Immature natural killer cell (primary cell): ENCODE results near the gene SEPTIN11. TPM values are rescaled to one million over a fixed set of nuclear protein-coding genes. Genes with fewer than 3 reads are reported as not detected.

ENCODE experiments used
- DNase-seq, 3 donors: peaks; one replicate each; pipeline ENCODE4 v3.0.0; 2022; ENCODE audit warnings: mixed read lengths in 1 of 3
- H3K27ac Mint-ChIP-seq, 6 donors: one replicate each; pipeline ENCODE4 v1.8.0; 2020; ENCODE audit warnings: mixed read lengths in 6 of 6, mild to moderate bottlenecking in 5 of 6, inconsistent platforms in 4 of 6, moderate library complexity in 3 of 6
- H3K27me3 Mint-ChIP-seq, 3 donors: one replicate each; pipeline ENCODE4 v1.8.0; 2020 to 2021; ENCODE audit warnings: low read depth in 3 of 3, mild to moderate bottlenecking in 3 of 3, mixed read lengths in 3 of 3, moderate library complexity in 3 of 3, inconsistent platforms in 1 of 3
- H3K36me3 Mint-ChIP-seq, 3 donors: one replicate each; pipeline ENCODE4 v1.8.0; 2020; ENCODE audit warnings: mixed read lengths in 3 of 3, inconsistent platforms in 2 of 3, mild to moderate bottlenecking in 2 of 3
- H3K4me1 Mint-ChIP-seq, 2 donors: one replicate each; pipeline ENCODE4 v1.8.0; 2020; ENCODE audit warnings: inconsistent platforms in 2 of 2, mild to moderate bottlenecking in 2 of 2, mixed read lengths in 2 of 2, moderate library complexity in 1 of 2
- H3K4me3 Mint-ChIP-seq, 5 donors: one replicate each; pipeline ENCODE4 v1.8.0; 2020; ENCODE audit warnings: mild to moderate bottlenecking in 5 of 5, mixed read lengths in 5 of 5, inconsistent platforms in 3 of 5, moderate library complexity in 3 of 5
- H3K9me3 Mint-ChIP-seq, 6 donors: one replicate each; pipeline ENCODE4 v1.8.0; 2020; ENCODE audit warnings: mild to moderate bottlenecking in 6 of 6, mixed read lengths in 6 of 6, inconsistent platforms in 4 of 6, moderate library complexity in 3 of 6
- polyA plus RNA-seq, 3 donors: library from polyadenylated mRNA; unstranded; fragments of 300-500 nt; fragmentation: Illumina TruSeq; gene quantifications; one replicate each; pipeline ENCODE4 v1.2.3, GENCODE V29; 2021

The SEPTIN11 gene
- polyA plus RNA-seq, 3 donors from 2014 or later: 40.4 to 59.6 (median 57.5) TPM

DNA sequence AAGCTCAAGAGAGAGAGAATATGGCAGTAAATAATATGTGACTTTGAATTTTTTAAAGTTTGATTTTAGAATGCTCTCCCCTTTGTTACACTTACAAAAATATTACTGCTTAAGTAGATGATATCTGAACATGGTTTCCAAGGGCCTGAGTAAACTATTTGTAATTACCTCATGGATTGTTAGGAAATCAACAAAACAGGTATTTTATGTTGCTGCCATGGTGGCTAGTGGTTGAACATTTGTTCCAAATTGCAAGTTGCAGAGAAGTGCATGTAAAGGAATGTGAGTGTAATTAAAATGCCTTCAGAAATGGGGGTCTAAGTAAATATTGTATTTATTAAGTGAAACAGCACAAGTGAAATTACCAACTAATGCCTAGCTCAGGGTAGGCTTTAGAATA is 27.6 kb downstream of the SEPTIN11 start:
- DNase-seq: no peak
- no peak overlapping the region for H3K4me3 Mint-ChIP-seq
- no peak overlapping the region for H3K27ac Mint-ChIP-seq
- peaks cover 0 to 3% (median 2%) of the 10 kb centered on the region in 3 donors for H3K27me3 Mint-ChIP-seq
- H3K4me1 Mint-ChIP-seq: peaks cover 29 to 44% of the 10 kb centered on the region in 2 donors
- H3K9me3 Mint-ChIP-seq: peaks cover 0 to 2% (median 0%) of the 10 kb centered on the region in 6 donors
- peaks cover 0 to 6% (median 0%) of the 10 kb centered on the region in 3 donors for H3K36me3 Mint-ChIP-seq

DNA sequence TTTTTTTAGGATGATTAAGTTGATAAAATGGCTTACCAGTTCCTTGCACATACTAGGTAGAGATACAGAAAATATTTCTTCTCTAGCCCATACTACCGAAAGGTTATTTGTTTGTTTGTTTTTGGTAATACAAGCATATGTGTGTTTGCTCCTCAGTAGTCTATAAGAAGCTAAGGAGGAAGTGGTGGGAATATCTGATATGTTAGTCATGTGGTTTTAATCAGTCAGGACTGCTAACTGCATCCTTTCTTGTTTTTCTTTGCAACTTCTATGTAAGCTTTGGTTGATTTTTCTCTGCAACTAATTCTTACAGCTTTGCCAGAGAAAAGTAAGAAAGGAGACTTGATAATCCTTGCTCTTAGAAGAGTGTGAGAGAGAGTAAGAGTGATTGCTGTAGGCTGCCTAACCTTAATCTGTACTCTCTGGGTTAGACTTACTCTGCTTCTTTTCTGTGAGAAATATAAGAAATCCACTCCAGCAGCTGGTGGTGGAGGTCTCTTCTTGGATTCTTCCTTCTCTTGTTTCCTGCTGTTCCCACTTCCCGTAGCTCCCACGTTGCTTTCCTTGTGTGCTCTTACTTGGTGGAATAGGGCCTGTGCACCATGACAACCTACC is 28.3 kb downstream of the SEPTIN11 start:
- peak overlapping the region in 2 of 6 donors; percentile 6 to 50 for H3K27ac Mint-ChIP-seq
- peaks cover 37 to 52% of the 10 kb centered on the region in 2 donors for H3K4me1 Mint-ChIP-seq
- H3K36me3 Mint-ChIP-seq: peaks cover 0 to 6% (median 4%) of the 10 kb centered on the region in 3 donors
- DNase-seq: no peak
- H3K9me3 Mint-ChIP-seq: peaks cover 0 to 2% (median 0%) of the 10 kb centered on the region in 6 donors
- H3K27me3 Mint-ChIP-seq: peaks cover 0 to 3% (median 2%) of the 10 kb centered on the region in 3 donors
- H3K4me3 Mint-ChIP-seq: peak overlapping the region in 2 of 5 donors; percentile 10 to 23

DNA sequence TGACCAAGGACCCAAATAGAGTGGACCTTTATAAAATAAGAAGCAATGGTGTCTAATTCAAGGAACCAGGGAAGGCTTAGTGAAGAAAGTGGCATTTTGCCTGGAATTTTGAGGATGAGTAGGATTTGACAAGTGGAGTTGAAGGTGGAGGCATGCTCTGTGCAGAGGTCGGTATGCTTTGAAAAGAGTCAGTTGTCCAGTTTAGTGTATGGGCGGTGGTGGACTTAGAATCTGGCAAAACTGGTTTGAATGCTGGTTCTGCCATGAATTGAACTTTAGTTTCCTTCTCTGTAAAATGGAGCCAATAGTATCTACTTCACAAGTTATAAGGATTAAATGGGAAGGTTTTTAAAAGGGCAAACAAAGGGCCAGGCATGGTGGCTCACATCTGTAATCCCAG is 29.7 kb downstream of the SEPTIN11 start:
- Mint-ChIP-seq H3K36me3 (peaks cover 0 to 4% (median 4%) of the 10 kb centered on the region in 3 donors), H3K27ac (peak overlapping the region in 1 of 6 donors; percentile 28), H3K4me3 (no peak overlapping the region)

DNA sequence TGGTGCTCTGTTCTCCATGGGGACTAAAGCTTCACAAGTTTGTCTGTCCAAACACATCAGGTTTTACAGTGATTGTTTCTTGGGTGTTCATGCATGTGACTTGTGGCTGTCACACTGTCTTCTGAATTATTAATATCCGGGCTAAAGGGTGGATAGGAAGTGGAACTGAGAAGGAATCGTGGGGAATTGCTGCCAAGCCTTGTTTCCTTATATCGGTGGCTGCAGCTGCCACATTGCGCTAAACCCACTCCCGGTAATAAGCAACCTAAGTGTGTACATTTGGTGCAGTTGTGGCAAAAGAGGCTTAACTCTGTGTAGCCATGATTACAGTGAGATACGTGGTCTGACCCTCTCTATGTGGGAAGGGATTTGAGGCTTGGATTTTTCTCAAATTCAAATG is 30.7 kb downstream of the SEPTIN11 start:
- H3K4me3 Mint-ChIP-seq: no peak overlapping the region

More for the DNA sequence above, 29.7 kb downstream of the SEPTIN11 start:
- no peak for DNase-seq
- H3K27me3 Mint-ChIP-seq: peaks cover 0 to 4% (median 2%) of the 10 kb centered on the region in 3 donors
- H3K9me3 Mint-ChIP-seq: peaks cover 0 to 2% (median 0%) of the 10 kb centered on the region in 6 donors
- H3K4me1 Mint-ChIP-seq: peaks cover 51 to 66% of the 10 kb centered on the region in 2 donors

DNA sequence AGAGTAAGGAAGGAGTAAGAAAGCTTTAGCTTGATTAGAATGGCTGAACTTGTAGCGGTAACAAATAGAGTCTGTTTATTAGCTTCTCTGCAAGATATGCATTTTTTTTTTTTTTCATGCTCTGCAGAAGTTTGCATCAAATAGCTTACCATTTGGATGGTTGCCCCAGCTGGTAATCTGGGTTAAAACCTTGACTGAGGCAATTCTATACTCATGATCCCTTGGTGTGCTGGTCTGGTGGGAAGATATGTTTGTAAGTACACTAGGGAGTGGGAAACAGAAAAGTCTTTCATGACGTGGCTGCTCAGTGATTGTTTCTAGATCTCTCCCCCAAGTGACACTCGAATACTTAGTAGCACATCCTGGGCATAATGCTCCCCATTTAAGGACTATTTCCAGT is 32.1 kb downstream of the SEPTIN11 start:
- peak overlapping the region in 5 of 6 donors; percentile 48 to 91 (median 82) for H3K27ac Mint-ChIP-seq

More for the DNA sequence above, 30.7 kb downstream of the SEPTIN11 start:
- peaks cover 0 to 4% (median 0%) of the 10 kb centered on the region in 3 donors for H3K36me3 Mint-ChIP-seq
- H3K27ac Mint-ChIP-seq: peak overlapping the region in 1 of 6 donors; percentile 59
- DNase-seq: no peak
- peaks cover 0 to 2% (median 0%) of the 10 kb centered on the region in 6 donors for H3K9me3 Mint-ChIP-seq
- peaks cover 0 to 4% (median 2%) of the 10 kb centered on the region in 3 donors for H3K27me3 Mint-ChIP-seq
- H3K4me1 Mint-ChIP-seq: peaks cover 61 to 75% of the 10 kb centered on the region in 2 donors

DNA sequence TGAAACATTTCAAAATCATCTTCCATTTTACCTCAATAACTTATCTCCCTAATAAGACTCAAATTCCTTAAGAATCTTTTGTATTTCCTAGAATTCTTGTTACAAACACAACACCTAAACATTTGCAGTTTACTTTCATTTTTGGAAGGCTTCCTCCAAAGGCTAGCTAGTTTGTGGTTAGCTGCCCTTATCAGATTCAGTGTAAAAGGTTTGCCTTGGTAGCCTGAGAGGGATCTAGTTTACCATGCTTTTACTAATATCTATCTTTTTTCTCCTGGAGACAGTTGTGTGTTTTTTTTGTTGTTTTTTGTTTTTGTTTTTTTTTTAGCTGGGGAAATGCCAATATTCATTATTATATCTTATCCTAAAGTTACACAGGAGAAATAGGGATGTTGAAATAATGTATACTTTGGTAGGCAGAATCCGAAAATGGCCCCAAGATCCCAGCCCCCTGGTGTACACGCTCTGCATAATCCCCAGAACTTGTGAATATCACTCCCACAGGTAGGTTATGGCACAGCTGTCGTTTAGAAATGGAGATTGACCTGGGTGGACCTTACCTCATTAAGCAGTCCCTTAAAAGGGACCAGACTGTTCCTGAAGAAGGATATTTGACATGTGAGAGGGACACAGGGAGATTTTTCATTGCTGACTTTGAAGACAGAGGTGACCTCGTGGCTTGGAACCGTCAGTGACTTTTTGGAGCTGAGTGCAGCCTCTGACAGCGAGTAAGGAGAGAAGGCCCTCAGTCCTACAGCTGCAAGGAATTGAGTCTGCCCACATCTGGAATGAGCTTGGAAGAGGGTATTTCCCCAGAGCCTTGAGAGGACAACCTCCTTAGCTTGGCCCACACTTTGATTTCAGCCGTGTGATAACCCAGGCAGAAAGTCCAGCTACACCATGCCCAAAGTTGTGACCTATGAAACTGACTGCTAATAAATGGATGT is 33.4 kb downstream of the SEPTIN11 start:
- H3K36me3 Mint-ChIP-seq: peaks cover 0 to 4% (median 0%) of the 10 kb centered on the region in 3 donors
- H3K4me1 Mint-ChIP-seq: peaks cover 65 to 78% of the 10 kb centered on the region in 2 donors
- peak; percentile 22 to 29 (median 24) for DNase-seq
- H3K27me3 Mint-ChIP-seq: peaks cover 0 to 2% (median 2%) of the 10 kb centered on the region in 3 donors
- H3K27ac Mint-ChIP-seq: peak overlapping the region; percentile 82 to 91 (median 88)
- H3K9me3 Mint-ChIP-seq: peaks cover 0 to 2% (median 0%) of the 10 kb centered on the region in 6 donors
- H3K4me3 Mint-ChIP-seq: peak overlapping the region; percentile 52 to 83 (median 69)

More for the DNA sequence above, 32.1 kb downstream of the SEPTIN11 start:
- H3K27me3 Mint-ChIP-seq: peaks cover 0 to 2% (median 2%) of the 10 kb centered on the region in 3 donors
- peak overlapping the region in 2 of 5 donors; percentile 5 to 34 for H3K4me3 Mint-ChIP-seq
- DNase-seq: no peak
- H3K9me3 Mint-ChIP-seq: peaks cover 0 to 2% (median 0%) of the 10 kb centered on the region in 6 donors
- H3K36me3 Mint-ChIP-seq: peaks cover 0 to 4% (median 0%) of the 10 kb centered on the region in 3 donors
- peaks cover 68 to 84% of the 10 kb centered on the region in 2 donors for H3K4me1 Mint-ChIP-seq

DNA sequence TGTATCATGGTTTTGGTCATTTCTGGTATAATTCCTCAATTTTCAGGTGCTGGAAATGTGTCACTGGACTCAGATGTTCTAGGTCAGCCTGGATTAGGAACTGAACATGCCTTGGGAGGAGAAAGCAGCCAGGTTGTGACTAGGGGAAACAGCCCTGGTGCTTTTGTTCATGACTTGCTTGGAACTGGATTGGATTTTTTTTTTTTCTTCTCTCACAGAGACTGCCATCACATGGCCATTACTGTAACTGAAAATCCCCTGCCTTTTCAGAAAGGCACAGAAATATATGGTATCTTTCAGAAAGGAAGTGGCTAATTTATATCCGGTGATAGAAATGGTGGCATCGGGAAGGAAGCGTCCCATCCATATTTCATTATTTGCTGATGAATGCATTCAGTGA is 34.6 kb downstream of the SEPTIN11 start:
- DNase-seq: peak; percentile 33 to 41 (median 41)
- peaks cover 0 to 2% (median 0%) of the 10 kb centered on the region in 3 donors for H3K27me3 Mint-ChIP-seq
- peaks cover 0 to under 1% (median 0%) of the 10 kb centered on the region in 6 donors for H3K9me3 Mint-ChIP-seq
- H3K36me3 Mint-ChIP-seq: peaks cover 0 to 4% (median 0%) of the 10 kb centered on the region in 3 donors
- peak overlapping the region; percentile 20 to 84 (median 70) for H3K27ac Mint-ChIP-seq
- H3K4me3 Mint-ChIP-seq: peak overlapping the region; percentile 31 to 67 (median 63)
- peaks cover 64 to 78% of the 10 kb centered on the region in 2 donors for H3K4me1 Mint-ChIP-seq

DNA sequence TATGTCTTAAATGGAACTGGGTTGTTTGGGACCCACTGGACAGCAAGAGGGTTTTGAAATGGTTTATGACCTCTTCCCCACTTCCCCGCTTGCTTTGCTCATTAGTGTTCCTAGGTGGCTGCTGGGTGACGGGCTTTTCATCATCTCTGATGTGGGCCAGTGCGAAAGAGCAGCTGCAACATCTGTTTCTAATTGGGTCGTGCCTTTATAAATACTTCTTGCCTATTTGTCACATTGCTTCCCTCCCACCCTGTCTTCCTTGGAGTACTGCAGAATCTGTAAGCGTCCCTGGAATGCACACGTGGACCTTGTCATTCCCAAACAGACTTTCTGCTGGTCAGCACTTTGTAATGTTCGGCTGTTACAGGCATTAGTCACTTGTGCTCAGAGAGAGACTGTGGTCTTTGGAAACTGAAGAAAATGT is 35.2 kb downstream of the SEPTIN11 start:
- Mint-ChIP-seq H3K27ac (peak overlapping the region in 2 of 6 donors; percentile 66 to 84), H3K27me3 (peaks cover 0 to 5% (median 0%) of the 10 kb centered on the region in 3 donors), H3K4me3 (no peak overlapping the region), H3K36me3 (peaks cover 0 to 4% (median 0%) of the 10 kb centered on the region in 3 donors), H3K9me3 (no peaks in the 10 kb centered on the region), H3K4me1 (peaks cover 69 to 82% of the 10 kb centered on the region in 2 donors)
- DNase-seq: no peak

DNA sequence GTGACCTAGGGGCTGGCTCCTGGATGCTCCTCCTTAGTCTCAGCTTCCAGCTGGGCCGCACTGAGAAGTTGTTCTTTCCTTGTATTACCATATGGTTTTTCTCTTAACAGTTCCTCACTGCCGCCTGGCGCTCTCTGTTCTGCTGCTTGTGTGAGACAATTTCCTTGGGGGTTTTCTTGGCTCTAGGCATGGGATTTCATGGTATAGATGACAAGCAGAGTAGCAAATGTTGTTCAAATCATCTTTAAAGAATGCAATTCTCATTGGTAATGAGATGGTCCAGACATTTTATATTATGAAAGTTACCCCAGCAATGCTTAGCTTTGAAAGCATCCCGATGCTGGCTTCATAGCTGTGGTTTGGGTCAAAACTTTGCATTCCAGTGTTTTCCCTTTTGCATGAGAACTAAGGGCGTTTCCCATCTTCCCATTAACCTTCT is 37.6 kb downstream of the SEPTIN11 start:
- Mint-ChIP-seq H3K4me3 (no peak overlapping the region), H3K9me3 (no peaks in the 10 kb centered on the region), H3K27me3 (peaks cover 0 to 8% (median 2%) of the 10 kb centered on the region in 3 donors), H3K27ac (peak overlapping the region in 5 of 6 donors; percentile 8 to 83 (median 26)), H3K4me1 (peaks cover 70 to 87% of the 10 kb centered on the region in 2 donors), H3K36me3 (peaks cover 0 to 8% (median 0%) of the 10 kb centered on the region in 3 donors)
- DNase-seq: no peak

DNA sequence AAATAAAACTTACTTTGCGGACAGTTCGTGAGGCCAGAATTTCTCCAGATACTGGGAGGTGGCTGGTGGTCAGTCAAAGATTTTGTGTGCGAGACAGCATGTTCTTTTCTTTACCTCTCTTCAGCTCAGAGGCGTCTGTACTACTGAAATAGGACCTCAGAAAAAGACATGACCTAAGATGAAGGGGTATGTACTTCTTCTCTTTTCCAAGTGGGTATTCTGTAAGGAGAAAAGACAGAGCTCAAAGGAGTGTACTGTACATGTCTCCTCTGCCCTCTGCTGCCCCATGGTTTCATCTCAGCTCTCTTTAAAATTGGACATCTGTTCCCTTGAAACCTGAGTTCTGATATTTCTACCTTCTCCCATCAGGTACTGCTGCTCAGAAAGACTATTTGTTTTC is 38.1 kb downstream of the SEPTIN11 start:
- Mint-ChIP-seq H3K4me3 (no peak overlapping the region), H3K9me3 (no peaks in the 10 kb centered on the region), H3K27me3 (peaks cover 0 to 8% (median 2%) of the 10 kb centered on the region in 3 donors), H3K27ac (peak overlapping the region in 5 of 6 donors; percentile 8 to 88 (median 26)), H3K36me3 (peaks cover 0 to 4% (median 0%) of the 10 kb centered on the region in 3 donors), H3K4me1 (peaks cover 68 to 86% of the 10 kb centered on the region in 2 donors)
- DNase-seq: no peak

DNA sequence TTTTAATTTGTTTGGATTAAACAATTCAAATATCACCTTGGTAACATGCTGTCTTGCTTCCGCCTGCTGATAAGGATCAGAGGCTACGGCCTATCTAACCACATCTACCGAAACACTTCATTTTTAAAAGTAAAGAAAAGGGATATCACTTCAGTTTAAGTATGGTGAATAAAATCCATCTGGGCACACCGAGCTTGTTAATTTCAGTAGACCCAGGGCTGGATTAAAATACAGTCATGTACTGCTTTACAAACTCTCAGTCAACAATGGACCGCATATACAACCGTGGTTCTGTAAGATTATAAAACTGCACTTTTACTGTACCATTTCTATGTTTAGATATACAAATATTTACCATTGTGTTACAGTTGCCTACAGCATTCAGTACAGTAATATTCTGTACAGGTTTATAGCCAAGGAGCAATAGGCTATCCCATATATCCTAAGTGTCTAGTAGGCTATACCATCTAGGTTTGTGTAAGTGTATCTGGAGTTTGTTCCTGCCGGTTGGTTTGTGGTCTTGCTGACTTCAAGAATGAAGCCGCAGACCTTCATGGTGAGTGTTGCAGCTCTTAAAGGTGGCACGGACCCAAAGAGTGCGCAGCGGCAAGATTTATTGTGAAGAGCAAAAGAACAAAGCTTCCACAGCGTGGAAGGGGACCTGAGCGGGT is 40.0 kb downstream of the SEPTIN11 start:
- Mint-ChIP-seq H3K4me3 (peak overlapping the region; percentile 61 to 85 (median 83)), H3K4me1 (peaks cover 59 to 86% of the 10 kb centered on the region in 2 donors), H3K27me3 (peaks cover 0 to 6% (median 5%) of the 10 kb centered on the region in 3 donors), H3K36me3 (peaks cover 0 to 4% (median 0%) of the 10 kb centered on the region in 3 donors), H3K9me3 (no peaks in the 10 kb centered on the region), H3K27ac (peak overlapping the region; percentile 16 to 88 (median 86))
- peak; percentile 71 to 76 (median 75) for DNase-seq

DNA sequence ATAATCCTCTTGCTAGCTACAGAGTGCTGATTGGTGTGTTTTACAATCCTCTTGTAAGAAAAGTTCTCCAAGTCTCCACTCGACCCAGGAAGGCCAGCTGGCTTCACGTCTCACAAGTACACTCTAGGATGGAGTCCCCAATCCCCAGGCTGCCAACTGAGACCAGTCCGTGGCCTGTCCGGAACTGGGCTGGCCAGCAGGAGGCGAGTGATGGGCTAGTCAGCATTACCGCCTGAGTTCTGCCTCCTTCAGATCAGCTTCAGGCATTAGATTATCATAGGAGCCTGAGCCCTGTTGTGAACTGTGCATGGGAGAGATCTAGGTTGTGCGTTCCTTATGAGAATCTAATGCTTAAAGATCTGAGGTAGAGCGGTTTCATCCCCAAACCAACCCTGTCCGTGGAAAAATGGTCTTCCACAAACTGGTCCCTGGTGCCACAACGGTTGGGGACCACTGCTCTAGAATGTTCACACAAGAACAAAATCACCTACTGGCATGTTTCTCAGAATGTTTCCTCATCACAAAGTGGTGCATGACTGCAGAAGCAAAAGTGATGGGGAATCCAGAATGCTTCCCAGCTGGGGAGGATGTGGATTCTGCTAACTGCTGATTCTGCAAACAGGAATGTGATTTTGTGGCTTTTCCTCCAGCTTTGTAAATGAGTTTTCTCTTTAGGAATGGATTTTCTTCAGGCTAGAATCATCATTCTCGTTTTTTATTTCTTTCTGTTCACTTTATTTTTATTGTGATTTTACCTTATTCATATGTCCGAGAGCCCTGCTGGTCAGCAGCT is 40.9 kb downstream of the SEPTIN11 start:
- no peak for DNase-seq
- Mint-ChIP-seq H3K27ac (peak overlapping the region; percentile 16 to 88 (median 86)), H3K27me3 (peaks cover 0 to 6% (median 5%) of the 10 kb centered on the region in 3 donors), H3K9me3 (no peaks in the 10 kb centered on the region), H3K4me1 (peaks cover 51 to 80% of the 10 kb centered on the region in 2 donors), H3K4me3 (peak overlapping the region; percentile 61 to 85 (median 83)), H3K36me3 (peaks cover 0 to 4% (median 0%) of the 10 kb centered on the region in 3 donors)
